HepG2 (cell line): ENCODE results near the gene PSKH1. TPM values are rescaled to one million over a fixed set of nuclear protein-coding genes. Genes with fewer than 3 reads are reported as not detected.

Experiments
- GPN1 ChIP-seq: sonication (generic); formaldehyde crosslinking; IDR thresholded peaks from 2 replicates; pipeline ENCODE4 v1.5.1; 2020; ENCODE audit warnings: missing genetic modification reagents, borderline replicate concordance
- HOXA9 ChIP-seq: sonication (generic); formaldehyde crosslinking; IDR thresholded peaks from 2 replicates; pipeline ENCODE4 v1.8.1; 2022; ENCODE audit warnings: missing genetic modification reagents, mild to moderate bottlenecking, moderate library complexity, borderline replicate concordance
- PAX8 ChIP-seq: sonication (generic); formaldehyde crosslinking; IDR thresholded peaks from 2 replicates; pipeline ENCODE4 v1.8.0; 2022; ENCODE audit warnings: mild to moderate bottlenecking, missing genetic modification reagents, borderline replicate concordance
- ZBTB42 ChIP-seq: sonication (generic); formaldehyde crosslinking; IDR thresholded peaks from 2 replicates; pipeline ENCODE4 v1.5.0; 2020; ENCODE audit warnings: mild to moderate bottlenecking, missing genetic modification reagents
- ZNF205 ChIP-seq: IDR thresholded peaks from 2 replicates; pipeline ENCODE4 v1.6.1; 2018; ENCODE audit warnings: missing biosample characterization, missing genetic modification reagents
- ZNF232 ChIP-seq: sonication (generic); formaldehyde crosslinking; IDR thresholded peaks from 2 replicates; pipeline ENCODE4 v1.4.0; 2020; ENCODE audit warnings: missing genetic modification reagents, borderline replicate concordance
- ZNF446 ChIP-seq: sonication (generic); formaldehyde crosslinking; IDR thresholded peaks from 2 replicates; pipeline ENCODE4 v1.5.0; 2020; ENCODE audit warnings: mild to moderate bottlenecking, missing genetic modification reagents
- ZNF713 ChIP-seq: sonication (generic); formaldehyde crosslinking; IDR thresholded peaks from 2 replicates; pipeline ENCODE4 v1.4.0; 2020; ENCODE audit warnings: mild to moderate bottlenecking, missing genetic modification reagents
- ZNF766 ChIP-seq: sonication (generic); formaldehyde crosslinking; IDR thresholded peaks from 2 replicates; pipeline ENCODE4 v1.5.0; 2020; ENCODE audit warnings: missing genetic modification reagents, borderline replicate concordance
- polyA plus RNA-seq, 8 experiments: library from polyadenylated mRNA; depleted of rRNA in 3 of 8; stranded (reverse) in 7 of 8; unstranded in 1 of 8; fragments of >200 nt; fragmentation: Illumina TruSeq in 4 of 8; extraction: Trizol in 4 of 8; gene quantifications; 2 replicates each; pipeline versions ENCODE4 v1.2.1 to v1.2.3, GENCODE V29; 2011 to 2016; ENCODE audit warnings: low read depth in 4 of 8, missing spikeins in 1 of 8, mixed read lengths in 1 of 8; ENCODE audit not compliant: insufficient read depth in 1 of 8
- total RNA-seq, 5 experiments: library from RNA; depleted of rRNA; stranded (reverse); fragments of >200 nt; fragmentation: Illumina TruSeq; extraction: Trizol; gene quantifications; 2 replicates each; pipeline ENCODE4 v1.2.3, GENCODE V29; 2016; ENCODE audit warnings: low read depth in 1 of 5
- TF ChIP-seq, protein P1 (sequence below): IDR thresholded peaks from 2 replicates; pipeline ENCODE4 v1.6.1; 2016; ENCODE audit warnings: control low read depth
- TF ChIP-seq, protein P2 (sequence below): sonication (generic); formaldehyde crosslinking; conservative IDR thresholded peaks from 2 replicates; pipeline ENCODE4 v1.8.0; 2022; ENCODE audit warnings: low read depth, missing genetic modification reagents
- TF ChIP-seq, protein P3 (sequence below): sonication (generic); formaldehyde crosslinking; IDR thresholded peaks from 2 replicates; pipeline ENCODE4 v1.8.0; 2022; ENCODE audit warnings: mild to moderate bottlenecking, missing genetic modification reagents
- TF ChIP-seq, protein P4 (sequence below): sonication (generic); formaldehyde crosslinking; IDR thresholded peaks from 2 replicates; pipeline ENCODE4 v1.5.1; 2020; ENCODE audit warnings: missing genetic modification reagents, mild to moderate bottlenecking, borderline replicate concordance
- TF ChIP-seq, protein P5 (sequence below): sonication (generic); formaldehyde crosslinking; IDR thresholded peaks from 2 replicates; pipeline ENCODE4 v1.5.0; 2020; ENCODE audit warnings: missing genetic modification reagents
- TF ChIP-seq, protein P6 (sequence below), 2 experiments: sonication (generic) in 1 of 2; formaldehyde crosslinking in 1 of 2; IDR thresholded peaks; 2 replicates each; pipeline versions ENCODE4 v1.6.1 to v1.9.0; 2014 to 2022; ENCODE audit warnings: antibody characterized with exemption in 1 of 2, borderline replicate concordance in 1 of 2, inconsistent platforms in 1 of 2, low read depth in 1 of 2, missing genetic modification reagents in 1 of 2

The PSKH1 gene
- total and polyA plus RNA-seq, 2 of the 13 experiments (the other 11 are each of a cell fraction or from before 2014, with no cell fraction given) = 8.4 to 19.1 TPM

DNA sequence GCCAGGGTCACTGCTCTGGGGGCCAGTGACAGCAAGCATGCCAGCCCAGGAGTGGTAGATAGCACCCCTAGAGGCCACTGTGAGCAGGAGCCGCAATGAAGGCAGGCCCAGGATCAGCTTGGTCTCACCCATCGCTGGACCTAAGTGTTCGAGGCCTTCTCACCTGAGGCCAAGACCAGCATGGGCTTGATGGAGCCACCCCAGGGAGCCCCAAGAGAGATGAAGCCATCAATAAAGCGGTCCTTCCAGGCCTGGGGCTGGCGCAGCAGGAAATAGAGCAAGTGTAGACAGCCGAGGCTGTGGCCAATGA lies 49.1 kb downstream of the PSKH1 start (continued):
- TF ChIP-seq, protein P1, sequence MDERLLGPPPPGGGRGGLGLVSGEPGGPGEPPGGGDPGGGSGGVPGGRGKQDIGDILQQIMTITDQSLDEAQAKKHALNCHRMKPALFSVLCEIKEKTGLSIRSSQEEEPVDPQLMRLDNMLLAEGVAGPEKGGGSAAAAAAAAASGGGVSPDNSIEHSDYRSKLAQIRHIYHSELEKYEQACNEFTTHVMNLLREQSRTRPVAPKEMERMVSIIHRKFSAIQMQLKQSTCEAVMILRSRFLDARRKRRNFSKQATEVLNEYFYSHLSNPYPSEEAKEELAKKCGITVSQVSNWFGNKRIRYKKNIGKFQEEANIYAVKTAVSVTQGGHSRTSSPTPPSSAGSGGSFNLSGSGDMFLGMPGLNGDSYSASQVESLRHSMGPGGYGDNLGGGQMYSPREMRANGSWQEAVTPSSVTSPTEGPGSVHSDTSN (CRISPR knock-in tag) = no peak
- TF ChIP-seq, protein P2, sequence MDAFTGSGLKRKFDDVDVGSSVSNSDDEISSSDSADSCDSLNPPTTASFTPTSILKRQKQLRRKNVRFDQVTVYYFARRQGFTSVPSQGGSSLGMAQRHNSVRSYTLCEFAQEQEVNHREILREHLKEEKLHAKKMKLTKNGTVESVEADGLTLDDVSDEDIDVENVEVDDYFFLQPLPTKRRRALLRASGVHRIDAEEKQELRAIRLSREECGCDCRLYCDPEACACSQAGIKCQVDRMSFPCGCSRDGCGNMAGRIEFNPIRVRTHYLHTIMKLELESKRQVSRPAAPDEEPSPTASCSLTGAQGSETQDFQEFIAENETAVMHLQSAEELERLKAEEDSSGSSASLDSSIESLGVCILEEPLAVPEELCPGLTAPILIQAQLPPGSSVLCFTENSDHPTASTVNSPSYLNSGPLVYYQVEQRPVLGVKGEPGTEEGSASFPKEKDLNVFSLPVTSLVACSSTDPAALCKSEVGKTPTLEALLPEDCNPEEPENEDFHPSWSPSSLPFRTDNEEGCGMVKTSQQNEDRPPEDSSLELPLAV (CRISPR knock-in tag) = no peak
- TF ChIP-seq, protein P3, sequence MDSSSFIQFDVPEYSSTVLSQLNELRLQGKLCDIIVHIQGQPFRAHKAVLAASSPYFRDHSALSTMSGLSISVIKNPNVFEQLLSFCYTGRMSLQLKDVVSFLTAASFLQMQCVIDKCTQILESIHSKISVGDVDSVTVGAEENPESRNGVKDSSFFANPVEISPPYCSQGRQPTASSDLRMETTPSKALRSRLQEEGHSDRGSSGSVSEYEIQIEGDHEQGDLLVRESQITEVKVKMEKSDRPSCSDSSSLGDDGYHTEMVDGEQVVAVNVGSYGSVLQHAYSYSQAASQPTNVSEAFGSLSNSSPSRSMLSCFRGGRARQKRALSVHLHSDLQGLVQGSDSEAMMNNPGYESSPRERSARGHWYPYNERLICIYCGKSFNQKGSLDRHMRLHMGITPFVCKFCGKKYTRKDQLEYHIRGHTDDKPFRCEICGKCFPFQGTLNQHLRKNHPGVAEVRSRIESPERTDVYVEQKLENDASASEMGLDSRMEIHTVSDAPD (CRISPR knock-in tag) = no peak
- TF ChIP-seq, protein P4, sequence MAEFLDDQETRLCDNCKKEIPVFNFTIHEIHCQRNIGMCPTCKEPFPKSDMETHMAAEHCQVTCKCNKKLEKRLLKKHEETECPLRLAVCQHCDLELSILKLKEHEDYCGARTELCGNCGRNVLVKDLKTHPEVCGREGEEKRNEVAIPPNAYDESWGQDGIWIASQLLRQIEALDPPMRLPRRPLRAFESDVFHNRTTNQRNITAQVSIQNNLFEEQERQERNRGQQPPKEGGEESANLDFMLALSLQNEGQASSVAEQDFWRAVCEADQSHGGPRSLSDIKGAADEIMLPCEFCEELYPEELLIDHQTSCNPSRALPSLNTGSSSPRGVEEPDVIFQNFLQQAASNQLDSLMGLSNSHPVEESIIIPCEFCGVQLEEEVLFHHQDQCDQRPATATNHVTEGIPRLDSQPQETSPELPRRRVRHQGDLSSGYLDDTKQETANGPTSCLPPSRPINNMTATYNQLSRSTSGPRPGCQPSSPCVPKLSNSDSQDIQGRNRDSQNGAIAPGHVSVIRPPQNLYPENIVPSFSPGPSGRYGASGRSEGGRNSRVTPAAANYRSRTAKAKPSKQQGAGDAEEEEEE (CRISPR knock-in tag) = no peak
- no peak for TF ChIP-seq ZNF446 (CRISPR knock-in tag)
- TF ChIP-seq ZNF205 = no peak
- TF ChIP-seq, protein P5, sequence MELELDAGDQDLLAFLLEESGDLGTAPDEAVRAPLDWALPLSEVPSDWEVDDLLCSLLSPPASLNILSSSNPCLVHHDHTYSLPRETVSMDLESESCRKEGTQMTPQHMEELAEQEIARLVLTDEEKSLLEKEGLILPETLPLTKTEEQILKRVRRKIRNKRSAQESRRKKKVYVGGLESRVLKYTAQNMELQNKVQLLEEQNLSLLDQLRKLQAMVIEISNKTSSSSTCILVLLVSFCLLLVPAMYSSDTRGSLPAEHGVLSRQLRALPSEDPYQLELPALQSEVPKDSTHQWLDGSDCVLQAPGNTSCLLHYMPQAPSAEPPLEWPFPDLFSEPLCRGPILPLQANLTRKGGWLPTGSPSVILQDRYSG (CRISPR knock-in tag) = no peak
- no peak for TF ChIP-seq GPN1 (CRISPR knock-in tag)
- TF ChIP-seq, protein P6, sequence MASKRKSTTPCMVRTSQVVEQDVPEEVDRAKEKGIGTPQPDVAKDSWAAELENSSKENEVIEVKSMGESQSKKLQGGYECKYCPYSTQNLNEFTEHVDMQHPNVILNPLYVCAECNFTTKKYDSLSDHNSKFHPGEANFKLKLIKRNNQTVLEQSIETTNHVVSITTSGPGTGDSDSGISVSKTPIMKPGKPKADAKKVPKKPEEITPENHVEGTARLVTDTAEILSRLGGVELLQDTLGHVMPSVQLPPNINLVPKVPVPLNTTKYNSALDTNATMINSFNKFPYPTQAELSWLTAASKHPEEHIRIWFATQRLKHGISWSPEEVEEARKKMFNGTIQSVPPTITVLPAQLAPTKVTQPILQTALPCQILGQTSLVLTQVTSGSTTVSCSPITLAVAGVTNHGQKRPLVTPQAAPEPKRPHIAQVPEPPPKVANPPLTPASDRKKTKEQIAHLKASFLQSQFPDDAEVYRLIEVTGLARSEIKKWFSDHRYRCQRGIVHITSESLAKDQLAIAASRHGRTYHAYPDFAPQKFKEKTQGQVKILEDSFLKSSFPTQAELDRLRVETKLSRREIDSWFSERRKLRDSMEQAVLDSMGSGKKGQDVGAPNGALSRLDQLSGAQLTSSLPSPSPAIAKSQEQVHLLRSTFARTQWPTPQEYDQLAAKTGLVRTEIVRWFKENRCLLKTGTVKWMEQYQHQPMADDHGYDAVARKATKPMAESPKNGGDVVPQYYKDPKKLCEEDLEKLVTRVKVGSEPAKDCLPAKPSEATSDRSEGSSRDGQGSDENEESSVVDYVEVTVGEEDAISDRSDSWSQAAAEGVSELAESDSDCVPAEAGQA (IDR thresholded peaks at IDR 0.05; ENCODE audit: low read depth) = no peak
- TF ChIP-seq, protein P6 (CRISPR knock-in tag; IDR thresholded peaks at IDR 0.05; ENCODE audit: borderline replicate concordance) = no peak
- TF ChIP-seq ZBTB42 = no peak
- TF ChIP-seq ZNF766 (CRISPR knock-in tag) = no peak
- peak; percentile 47; the same call in 1 of the 2 replicates for TF ChIP-seq ZNF232 (CRISPR knock-in tag)
- no peak for TF ChIP-seq ZNF713 (CRISPR knock-in tag)
- no peak for TF ChIP-seq PAX8 (CRISPR knock-in tag)
- TF ChIP-seq HOXA9 (CRISPR knock-in tag) = no peak
